K562 (cell line): ENCODE measurements around the gene PPAN. TPM values are rescaled to one million over a fixed set of nuclear protein-coding genes. Genes with fewer than 3 reads are reported as not detected.

Source experiments
- CBFA2T2 ChIP-seq: fragments of 450-650 bp; conservative IDR thresholded peaks from 2 replicates; pipeline ENCODE4 v1.6.1; 2017; ENCODE audit warnings: mild to moderate bottlenecking
- NFIX ChIP-seq: fragments of 250-450 bp; sonication (Bioruptor Pico); IDR thresholded peaks from 2 replicates; pipeline ENCODE4 v1.4.0; 2020; ENCODE audit warnings: low read depth, mild to moderate bottlenecking, moderate library complexity
- NFXL1 ChIP-seq: fragments of 450-650 bp; formaldehyde crosslinking; IDR thresholded peaks from 2 replicates; pipeline ENCODE4 v1.4.0; 2021; ENCODE audit warnings: mild to moderate bottlenecking
- NFYB ChIP-seq: IDR thresholded peaks from 2 replicates; pipeline ENCODE4 v1.6.1; 2011; ENCODE audit warnings: mild to moderate bottlenecking, moderate library complexity; ENCODE audit not compliant: insufficient read length; ENCODE audit errors: extremely low read depth
- NR2C1 ChIP-seq, 2 experiments: fragments of 450-650 bp; IDR thresholded peaks; 2 replicates each; pipeline ENCODE4 v1.6.1; 2017; ENCODE audit warnings: mild to moderate bottlenecking in 2 of 2, antibody characterized with exemption in 1 of 2, inconsistent platforms in 1 of 2, missing compliant biosample characterization in 1 of 2, missing genetic modification characterization in 1 of 2
- NR3C1 ChIP-seq: sonication (generic); formaldehyde crosslinking; IDR thresholded peaks from 2 replicates; pipeline ENCODE4 v1.8.1; 2022; ENCODE audit warnings: missing genetic modification reagents
- PHF21A ChIP-seq: fragments of 450-650 bp; IDR thresholded peaks from 2 replicates; pipeline ENCODE4 v1.6.1; 2017; ENCODE audit warnings: low read depth, borderline replicate concordance
- POLR2G ChIP-seq: fragments of 200-400 bp; formaldehyde crosslinking; IDR thresholded peaks from 2 replicates; pipeline ENCODE4 v1.6.1; 2017; ENCODE audit warnings: low read depth, mild to moderate bottlenecking, antibody characterized with exemption, low read length, moderate library complexity
- SIN3A ChIP-seq, 2 experiments: fragments of 150-350 bp in 1 of 2; IDR thresholded peaks; 2 replicates each; pipeline ENCODE4 v1.6.1; 2011 to 2016; ENCODE audit warnings: borderline replicate concordance in 2 of 2, low read depth in 2 of 2, low read length in 2 of 2, mild to moderate bottlenecking in 2 of 2, moderate library complexity in 2 of 2; ENCODE audit not compliant: control insufficient read depth in 1 of 2
- SMARCA5 ChIP-seq: fragments of 450-650 bp; IDR thresholded peaks from 2 replicates; pipeline ENCODE4 v1.6.1; 2016
- TOE1 ChIP-seq, 2 experiments: fragments of 450-650 bp in 1 of 2; sonication (generic) in 1 of 2; formaldehyde crosslinking in 1 of 2; IDR thresholded peaks; 2 replicates each; pipeline versions ENCODE4 v1.7.1 to v1.8.0; 2016 to 2022; ENCODE audit warnings: borderline replicate concordance in 2 of 2, mild to moderate bottlenecking in 2 of 2, antibody characterized with exemption in 1 of 2, inconsistent platforms in 1 of 2, low read depth in 1 of 2, missing genetic modification reagents in 1 of 2, moderate library complexity in 1 of 2
- ZZZ3 ChIP-seq: fragments of 450-650 bp; IDR thresholded peaks from 2 replicates; pipeline ENCODE4 v1.6.1; 2016; ENCODE audit warnings: antibody characterized with exemption, mild to moderate bottlenecking, moderate library complexity
- polyA plus RNA-seq, 8 experiments: library from polyadenylated mRNA; depleted of rRNA in 4 of 8; stranded (reverse) in 5 of 8; unstranded in 3 of 8; fragments of >200 nt; fragmentation: Nextera tagmentation in 2 of 8; fragmentation: Illumina TruSeq in 1 of 8; extraction: Ambion mirVana in 2 of 8; extraction: Trizol in 1 of 8; gene quantifications; 2 replicates each; pipeline versions ENCODE4 v1.2.1 to v1.2.3, GENCODE V29; 2011 to 2014; ENCODE audit warnings: inconsistent platforms in 1 of 8, missing spikeins in 1 of 8
- total RNA-seq, 7 experiments: library from RNA; depleted of rRNA in 6 of 7; stranded (reverse); fragments of >200 nt in 6 of 7; fragmentation: Illumina TruSeq in 2 of 7; extraction: Trizol in 2 of 7; gene quantifications; 2 replicates each; pipeline versions ENCODE4 v1.2.1 to v1.2.3, GENCODE V29; 2011 to 2021; ENCODE audit warnings: low replicate concordance in 1 of 7
- TF ChIP-seq, protein P1 (sequence below): sonication (generic); formaldehyde crosslinking; IDR thresholded peaks from 2 replicates; pipeline ENCODE4 v1.5.0; 2020; ENCODE audit warnings: missing genetic modification reagents
- TF ChIP-seq, protein P2 (sequence below): fragments of 450-650 bp; formaldehyde crosslinking; IDR thresholded peaks from 2 replicates; pipeline ENCODE4 v1.4.0; 2020; ENCODE audit warnings: mild to moderate bottlenecking, moderate library complexity

Gene PPAN
- total and polyA plus RNA-seq, 9 of the 15 experiments (the other 6 are each of a cell fraction or from before 2014, with no cell fraction given) = 2.2 to 129 (median 59.1) TPM

DNA sequence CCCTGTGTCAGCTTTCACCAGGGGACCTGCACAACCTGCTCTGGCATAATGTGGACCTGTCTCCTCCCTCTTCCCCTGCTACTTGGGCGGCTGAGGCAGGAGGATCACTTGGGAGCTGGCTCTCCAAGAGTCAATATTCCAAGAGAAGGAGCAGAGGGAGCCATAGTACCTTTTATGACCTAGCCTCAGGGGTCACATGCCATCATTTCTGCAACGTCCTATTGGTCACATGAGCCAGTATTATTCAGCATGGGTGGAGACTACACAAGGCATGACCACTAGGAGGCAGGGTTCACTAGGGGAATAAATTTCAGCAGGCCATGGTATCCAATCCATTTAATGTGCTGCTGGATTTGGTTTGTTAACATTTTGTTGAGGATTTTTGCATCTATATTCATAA is 32.0 kb upstream of the PPAN start (continued):
- TF ChIP-seq NFIX (CRISPR knock-in tag) = no peak
- no peak for TF ChIP-seq NFXL1 (CRISPR knock-in tag)
- TF ChIP-seq CBFA2T2 = peak; percentile 51
- no peak for TF ChIP-seq NR3C1 (CRISPR knock-in tag)
- TF ChIP-seq TOE1 (IDR thresholded peaks at IDR 0.05; ENCODE audit: borderline replicate concordance) = peak; percentile 68; the same call in 1 of the 2 replicates
- no peak for TF ChIP-seq TOE1 (CRISPR knock-in tag; IDR thresholded peaks at IDR 0.05; ENCODE audit: borderline replicate concordance, low read depth)
- peak; percentile 26 for TF ChIP-seq NFYB
- TF ChIP-seq ZZZ3 = no peak
- TF ChIP-seq NR2C1 (IDR thresholded peaks at IDR 0.05) = no peak
- peak; percentile 35; the same call in 1 of the 2 replicates for TF ChIP-seq NR2C1 (tag; IDR thresholded peaks at IDR 0.05)
- no peak for TF ChIP-seq POLR2G
- no peak for TF ChIP-seq PHF21A
- TF ChIP-seq SIN3A (IDR thresholded peaks at IDR 0.05; ENCODE audit: borderline replicate concordance in 2 of 2, control insufficient read depth in 1 of 2, low read depth in 2 of 2, low read length in 2 of 2) = no peak
- TF ChIP-seq, protein P1, sequence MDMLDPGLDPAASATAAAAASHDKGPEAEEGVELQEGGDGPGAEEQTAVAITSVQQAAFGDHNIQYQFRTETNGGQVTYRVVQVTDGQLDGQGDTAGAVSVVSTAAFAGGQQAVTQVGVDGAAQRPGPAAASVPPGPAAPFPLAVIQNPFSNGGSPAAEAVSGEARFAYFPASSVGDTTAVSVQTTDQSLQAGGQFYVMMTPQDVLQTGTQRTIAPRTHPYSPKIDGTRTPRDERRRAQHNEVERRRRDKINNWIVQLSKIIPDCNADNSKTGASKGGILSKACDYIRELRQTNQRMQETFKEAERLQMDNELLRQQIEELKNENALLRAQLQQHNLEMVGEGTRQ = peak; percentile 88
- TF ChIP-seq SMARCA5 = no peak
- TF ChIP-seq, protein P2, sequence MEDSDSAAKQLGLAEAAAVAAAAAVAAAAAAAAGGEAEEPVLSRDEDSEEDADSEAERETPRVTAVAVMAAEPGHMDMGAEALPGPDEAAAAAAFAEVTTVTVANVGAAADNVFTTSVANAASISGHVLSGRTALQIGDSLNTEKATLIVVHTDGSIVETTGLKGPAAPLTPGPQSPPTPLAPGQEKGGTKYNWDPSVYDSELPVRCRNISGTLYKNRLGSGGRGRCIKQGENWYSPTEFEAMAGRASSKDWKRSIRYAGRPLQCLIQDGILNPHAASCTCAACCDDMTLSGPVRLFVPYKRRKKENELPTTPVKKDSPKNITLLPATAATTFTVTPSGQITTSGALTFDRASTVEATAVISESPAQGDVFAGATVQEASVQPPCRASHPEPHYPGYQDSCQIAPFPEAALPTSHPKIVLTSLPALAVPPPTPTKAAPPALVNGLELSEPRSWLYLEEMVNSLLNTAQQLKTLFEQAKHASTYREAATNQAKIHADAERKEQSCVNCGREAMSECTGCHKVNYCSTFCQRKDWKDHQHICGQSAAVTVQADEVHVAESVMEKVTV = 0 out of 2 replicates have a peak, but pooled peaks have one; percentile 17
